DMS53 (cell line): ENCODE measurements around the gene FBXO28.
A peak's percentile ranks its signal among the peaks of the same experiment; 100 is the strongest.

Source experiments
- DNase-seq: peaks from one replicate; lab custom pipeline; 2025; lab: John Stamatoyannopoulos, UW

Gene FBXO28

GRCh38 chr1:224188286-224188685 lies 74.4 kb downstream of the FBXO28 start:
- DNase-seq: no peak

- no peak for DNase-seq
Measured at GRCh38 chr1:224189561-224189960, 75.7 kb downstream of the FBXO28 start.

GRCh38 chr1:224192082-224192788 lies 78.3 kb downstream of the FBXO28 start:
- no peak for DNase-seq

- no peak for DNase-seq
Measured at GRCh38 chr1:224193319-224193966, 79.5 kb downstream of the FBXO28 start.

- DNase-seq: no peak
Measured at GRCh38 chr1:224196813-224197600, 83.1 kb downstream of the FBXO28 start.

- no peak for DNase-seq
Measured at GRCh38 chr1:224198572-224198971, 84.7 kb downstream of the FBXO28 start.

- no peak for DNase-seq
Measured at GRCh38 chr1:224199679-224200078, 85.8 kb downstream of the FBXO28 start.

GRCh38 chr1:224201383-224201782 lies 87.5 kb downstream of the FBXO28 start:
- DNase-seq: no peak

- DNase-seq: no peak
Measured at GRCh38 chr1:224201853-224202252, 87.9 kb downstream of the FBXO28 start.

GRCh38 chr1:224203243-224204016 lies 89.5 kb downstream of the FBXO28 start:
- no peak for DNase-seq

GRCh38 chr1:224205438-224205840 lies 91.5 kb downstream of the FBXO28 start:
- DNase-seq: peak; percentile 57

- DNase-seq: peak; percentile 39
Measured at GRCh38 chr1:224205931-224206538, 92.1 kb downstream of the FBXO28 start.

GRCh38 chr1:224211206-224211962 lies 97.5 kb downstream of the FBXO28 start:
- peak; percentile 90 for DNase-seq
